ENCODE measurements around the gene RPS2. TPM values are rescaled to one million over a fixed set of nuclear protein-coding genes. Genes with fewer than 3 reads are reported as not detected.
"Not testable (repeated sequence)": the region's sequence is repeated elsewhere in the genome, so short reads cannot be mapped to it uniquely, and the experiment has no call there.

The RPS2 gene
- total RNA-seq, 1 experiment from 2014 or later, result 3,874 TPM

DNA sequence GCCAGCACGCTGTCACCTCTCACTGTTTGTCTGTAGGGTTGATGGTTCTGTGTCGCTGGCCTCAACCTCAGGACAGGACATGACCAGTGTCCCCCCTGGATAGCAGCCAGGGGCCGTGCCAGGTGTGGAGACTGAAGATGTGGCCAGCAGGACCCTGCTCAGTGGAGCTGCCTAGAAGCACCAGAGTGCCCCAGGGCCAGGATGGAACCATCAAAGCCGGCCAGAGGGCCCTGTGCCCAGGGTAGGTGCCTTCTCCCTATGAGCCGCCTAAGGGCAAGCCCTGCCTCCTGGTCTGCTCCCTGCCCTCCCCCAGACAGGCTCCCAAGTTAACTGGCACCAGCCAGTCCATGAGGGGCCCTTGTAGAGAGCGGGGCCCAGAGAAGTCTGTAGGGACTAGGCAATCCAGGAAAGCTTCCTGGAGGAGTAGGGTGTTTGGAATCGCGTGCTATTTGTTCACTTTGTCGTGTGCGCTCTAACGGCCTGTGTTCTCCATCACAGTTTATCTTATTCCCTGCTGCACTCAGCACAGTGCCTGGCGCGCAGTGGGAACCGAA lies 5.8 kb downstream of the RPS2 start:
- H3K27ac Mint-ChIP-seq, result no peak overlapping the region
- no CpG with 5 or more reads among the region's 14 CpGs for WGBS (ENCODE audit: extremely low coverage, insufficient read length, low lambda C conversion rate)

DNA sequence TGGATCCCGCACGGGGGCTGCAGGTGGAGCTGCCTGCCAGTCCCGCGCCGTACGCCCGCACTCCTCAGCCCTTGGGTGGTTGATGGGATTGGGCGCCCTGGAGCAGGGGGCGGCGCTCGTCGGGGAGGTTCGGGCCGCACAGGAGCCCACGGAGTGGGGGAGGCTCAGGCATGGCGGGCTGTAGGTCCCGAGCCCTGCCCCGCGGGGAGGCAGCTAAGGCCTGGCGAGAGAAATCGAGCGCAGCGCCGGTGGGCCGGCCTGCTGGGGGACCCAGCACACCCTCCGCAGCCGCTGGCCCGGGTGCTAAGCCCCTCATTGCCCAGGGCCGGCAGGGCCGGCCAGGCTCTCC lies 6.5 kb downstream of the RPS2 start:
- H2BK120ac ChIP-seq (ENCODE audit: low read depth, low read length, poor library complexity, severe bottlenecking); H4K91ac ChIP-seq (ENCODE audit: insufficient read length, low read depth, low read length); H3K14ac ChIP-seq (ENCODE audit: insufficient read depth, low read length); H3K23ac ChIP-seq (ENCODE audit: insufficient read length, low read depth, low read length); H3K79me2 ChIP-seq (ENCODE audit: insufficient read depth, low read length); H2BK5ac ChIP-seq (ENCODE audit: insufficient read length, low read length); H3K4me2 ChIP-seq (ENCODE audit: insufficient read depth, insufficient read length, low read length); H3K9ac ChIP-seq (ENCODE audit: extremely low read depth, insufficient read length, low read length); H3K56ac ChIP-seq (ENCODE audit: insufficient read length, low read depth, low read length); H2AFZ ChIP-seq (ENCODE audit: low read length); H3K4me3 Mint-ChIP-seq; H4K5ac ChIP-seq (ENCODE audit: insufficient read length, low read depth, low read length); H3K18ac ChIP-seq (ENCODE audit: insufficient read length, low read depth, low read length); H3K79me1 ChIP-seq (ENCODE audit: insufficient read depth, low read depth, low read length, poor library complexity, severe bottlenecking); H3K23me2 ChIP-seq (ENCODE audit: insufficient read length, low read depth, low read length, poor library complexity, severe bottlenecking); H2AK5ac ChIP-seq (ENCODE audit: insufficient read length, low read length); H3K27ac ChIP-seq (ENCODE audit: insufficient read length, low read depth, low read length); H3K27ac Mint-ChIP-seq; H4K20me1 ChIP-seq (ENCODE audit: control insufficient read depth, insufficient read depth, insufficient read length); H2BK20ac ChIP-seq (ENCODE audit: low read depth, low read length, poor library complexity, severe bottlenecking); H3K9me3 ChIP-seq (ENCODE audit: control insufficient read depth, low read depth, low read length); H3K4ac ChIP-seq (ENCODE audit: low read depth, low read length); H4K8ac ChIP-seq (replicated peaks; ENCODE audit: insufficient read length, low read depth, low read length); H2BK15ac ChIP-seq (ENCODE audit: low read depth, low read length); H3K9me3 Mint-ChIP-seq; H3T11ph ChIP-seq (ENCODE audit: low read length); H3K27me3 ChIP-seq (ENCODE audit: insufficient read depth, low read length); H3K4me1 ChIP-seq (ENCODE audit: insufficient read depth, low read length); H2BK12ac ChIP-seq (ENCODE audit: insufficient read length, low read depth, low read length): not testable (repeated sequence)
- peaks cover 22 to 31% of the 10 kb centered on the region in 2 experiments for H3K4me1 Mint-ChIP-seq
- H3K27me3 Mint-ChIP-seq (ENCODE audit: low read depth), result peaks cover 24% of the 10 kb centered on the region
- WGBS (ENCODE audit: extremely low coverage, insufficient read length, low lambda C conversion rate), result no CpG with 5 or more reads among the region's 30 CpGs
- peak; percentile 43 for DNase-seq
- peaks cover 16 to 25% (median 21%) of the 10 kb centered on the region in 3 experiments for H3K36me3 Mint-ChIP-seq (ENCODE audit: insufficient read depth in 1 of 3, low read depth in 3 of 3)

More for the DNA sequence above, 5.8 kb downstream of the RPS2 start:
- Histone ChIP-seq H3K23me2 (ENCODE audit: insufficient read length, low read depth, low read length, poor library complexity, severe bottlenecking) (peaks cover 14% of the 10 kb centered on the region), H4K5ac (ENCODE audit: insufficient read length, low read depth, low read length) (no peak overlapping the region), H3K79me2 (ENCODE audit: insufficient read depth, low read length) (peaks cover 6% of the 10 kb centered on the region), H3K9me3 (ENCODE audit: control insufficient read depth, low read depth, low read length) (no peaks in the 10 kb centered on the region), H3T11ph (ENCODE audit: low read length) (no peak overlapping the region), H3K4me2 (ENCODE audit: insufficient read depth, insufficient read length, low read length) (peak overlapping the region; percentile 79), H3K14ac (ENCODE audit: insufficient read depth, low read length) (no peak overlapping the region), H4K91ac (ENCODE audit: insufficient read length, low read depth, low read length) (no peak overlapping the region), H3K79me1 (ENCODE audit: insufficient read depth, low read depth, low read length, poor library complexity, severe bottlenecking) (no peaks in the 10 kb centered on the region), H2BK15ac (ENCODE audit: low read depth, low read length) (no peak overlapping the region), H3K4ac (ENCODE audit: low read depth, low read length) (no peak overlapping the region), H2AFZ (ENCODE audit: low read length) (peak overlapping the region; percentile 66), H3K56ac (ENCODE audit: insufficient read length, low read depth, low read length) (no peak overlapping the region), H3K4me1 (ENCODE audit: insufficient read depth, low read length) (no peaks in the 10 kb centered on the region), H3K23ac (ENCODE audit: insufficient read length, low read depth, low read length) (no peak overlapping the region), H3K18ac (ENCODE audit: insufficient read length, low read depth, low read length) (no peak overlapping the region), H2BK20ac (ENCODE audit: low read depth, low read length, poor library complexity, severe bottlenecking) (no peak overlapping the region), H3K27ac (ENCODE audit: insufficient read length, low read depth, low read length) (no peak overlapping the region), H4K20me1 (ENCODE audit: control insufficient read depth, insufficient read depth, insufficient read length) (no peaks in the 10 kb centered on the region), H3K27me3 (ENCODE audit: insufficient read depth, low read length) (no peaks in the 10 kb centered on the region), H2BK12ac (ENCODE audit: insufficient read length, low read depth, low read length) (no peak overlapping the region), H4K8ac (replicated peaks; ENCODE audit: insufficient read length, low read depth, low read length) (no peak overlapping the region), H2BK5ac (ENCODE audit: insufficient read length, low read length) (no peak overlapping the region), H2AK5ac (ENCODE audit: insufficient read length, low read length) (no peak overlapping the region), H3K9ac (ENCODE audit: extremely low read depth, insufficient read length, low read length) (no peak overlapping the region), H2BK120ac (ENCODE audit: low read depth, low read length, poor library complexity, severe bottlenecking) (no peak overlapping the region)
- Mint-ChIP-seq H3K36me3 (ENCODE audit: insufficient read depth in 1 of 3, low read depth in 3 of 3) (peaks cover 22 to 32% (median 28%) of the 10 kb centered on the region in 3 experiments), H3K27me3 (ENCODE audit: low read depth) (peaks cover 25% of the 10 kb centered on the region), H3K4me3 (peak overlapping the region; percentile 91 to 96), H3K9me3 (peaks cover 0 to 3% of the 10 kb centered on the region in 2 experiments; a peak in 1 of 5 replicates), H3K4me1 (peaks cover 25 to 38% of the 10 kb centered on the region in 2 experiments)
- no peak for DNase-seq
- TF ChIP-seq, protein P1, sequence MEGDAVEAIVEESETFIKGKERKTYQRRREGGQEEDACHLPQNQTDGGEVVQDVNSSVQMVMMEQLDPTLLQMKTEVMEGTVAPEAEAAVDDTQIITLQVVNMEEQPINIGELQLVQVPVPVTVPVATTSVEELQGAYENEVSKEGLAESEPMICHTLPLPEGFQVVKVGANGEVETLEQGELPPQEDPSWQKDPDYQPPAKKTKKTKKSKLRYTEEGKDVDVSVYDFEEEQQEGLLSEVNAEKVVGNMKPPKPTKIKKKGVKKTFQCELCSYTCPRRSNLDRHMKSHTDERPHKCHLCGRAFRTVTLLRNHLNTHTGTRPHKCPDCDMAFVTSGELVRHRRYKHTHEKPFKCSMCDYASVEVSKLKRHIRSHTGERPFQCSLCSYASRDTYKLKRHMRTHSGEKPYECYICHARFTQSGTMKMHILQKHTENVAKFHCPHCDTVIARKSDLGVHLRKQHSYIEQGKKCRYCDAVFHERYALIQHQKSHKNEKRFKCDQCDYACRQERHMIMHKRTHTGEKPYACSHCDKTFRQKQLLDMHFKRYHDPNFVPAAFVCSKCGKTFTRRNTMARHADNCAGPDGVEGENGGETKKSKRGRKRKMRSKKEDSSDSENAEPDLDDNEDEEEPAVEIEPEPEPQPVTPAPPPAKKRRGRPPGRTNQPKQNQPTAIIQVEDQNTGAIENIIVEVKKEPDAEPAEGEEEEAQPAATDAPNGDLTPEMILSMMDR (conservative IDR thresholded peaks at IDR 0.05), result no peak

Data from H9 (cell line).